ENCODE results near the gene HIRA.

HIRA gene

GRCh38 chr22:19287076-19287707, 144.3 kb downstream of the HIRA start:
- H4K20me1 ChIP-seq (ENCODE audit: insufficient read depth, low read length), result no peaks in the 10 kb centered on the region
- TF ChIP-seq, protein P1, sequence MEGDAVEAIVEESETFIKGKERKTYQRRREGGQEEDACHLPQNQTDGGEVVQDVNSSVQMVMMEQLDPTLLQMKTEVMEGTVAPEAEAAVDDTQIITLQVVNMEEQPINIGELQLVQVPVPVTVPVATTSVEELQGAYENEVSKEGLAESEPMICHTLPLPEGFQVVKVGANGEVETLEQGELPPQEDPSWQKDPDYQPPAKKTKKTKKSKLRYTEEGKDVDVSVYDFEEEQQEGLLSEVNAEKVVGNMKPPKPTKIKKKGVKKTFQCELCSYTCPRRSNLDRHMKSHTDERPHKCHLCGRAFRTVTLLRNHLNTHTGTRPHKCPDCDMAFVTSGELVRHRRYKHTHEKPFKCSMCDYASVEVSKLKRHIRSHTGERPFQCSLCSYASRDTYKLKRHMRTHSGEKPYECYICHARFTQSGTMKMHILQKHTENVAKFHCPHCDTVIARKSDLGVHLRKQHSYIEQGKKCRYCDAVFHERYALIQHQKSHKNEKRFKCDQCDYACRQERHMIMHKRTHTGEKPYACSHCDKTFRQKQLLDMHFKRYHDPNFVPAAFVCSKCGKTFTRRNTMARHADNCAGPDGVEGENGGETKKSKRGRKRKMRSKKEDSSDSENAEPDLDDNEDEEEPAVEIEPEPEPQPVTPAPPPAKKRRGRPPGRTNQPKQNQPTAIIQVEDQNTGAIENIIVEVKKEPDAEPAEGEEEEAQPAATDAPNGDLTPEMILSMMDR (IDR thresholded peaks at IDR 0.05; ENCODE audit: borderline replicate concordance, extremely low read depth, low read length, poor library complexity, severe bottlenecking), result no peak
- no peak for TF ChIP-seq EZH2 (IDR thresholded peaks at IDR 0.05; ENCODE audit: borderline replicate concordance, low read depth, low read length, severe bottlenecking)
- no peaks in the 10 kb centered on the region for H3K79me2 ChIP-seq (ENCODE audit: insufficient read depth, low read length)
- H3K9ac ChIP-seq (ENCODE audit: low read depth, low read length), result no peak overlapping the region
- H3K27ac ChIP-seq (ENCODE audit: low read length), result no peak overlapping the region
- ATAC-seq (ENCODE audit: insufficient read depth, low read depth), result no peak
- no peak overlapping the region for H2AFZ ChIP-seq (ENCODE audit: low read depth, low read length)
- peaks cover 15% of the 10 kb centered on the region for H3K4me1 ChIP-seq (ENCODE audit: insufficient read depth, low read length)
- H3K4me2 ChIP-seq (ENCODE audit: insufficient read depth, low read length), result no peak overlapping the region
- no peak for DNase-seq
- H3K9me3 ChIP-seq (ENCODE audit: insufficient read depth, low read length, severe bottlenecking), result no peaks in the 10 kb centered on the region
- H3K4me3 ChIP-seq (ENCODE audit: low read depth in 1 of 2, low read length in 2 of 2), result no peak overlapping the region
- no peaks in the 10 kb centered on the region for H3K27me3 ChIP-seq (ENCODE audit: insufficient read depth, low read length, poor library complexity)
- H3K36me3 ChIP-seq (ENCODE audit: insufficient read depth, low read length), result no peaks in the 10 kb centered on the region

GRCh38 chr22:19285831-19286230, 145.7 kb downstream of the HIRA start:
- Histone ChIP-seq H3K9ac (ENCODE audit: low read depth, low read length) (no peak overlapping the region), H2AFZ (ENCODE audit: low read depth, low read length) (no peak overlapping the region), H3K4me3 (ENCODE audit: low read depth in 1 of 2, low read length in 2 of 2) (no peak overlapping the region)

More at GRCh38 chr22:19285831-19286230, 145.7 kb downstream of the HIRA start:
- Histone ChIP-seq H3K4me1 (ENCODE audit: insufficient read depth, low read length) (peaks cover 8% of the 10 kb centered on the region), H3K27me3 (ENCODE audit: insufficient read depth, low read length, poor library complexity) (no peaks in the 10 kb centered on the region), H3K9me3 (ENCODE audit: insufficient read depth, low read length, severe bottlenecking) (no peaks in the 10 kb centered on the region), H4K20me1 (ENCODE audit: insufficient read depth, low read length) (no peaks in the 10 kb centered on the region), H3K27ac (ENCODE audit: low read length) (no peak overlapping the region), H3K36me3 (ENCODE audit: insufficient read depth, low read length) (no peaks in the 10 kb centered on the region), H3K79me2 (ENCODE audit: insufficient read depth, low read length) (no peaks in the 10 kb centered on the region), H3K4me2 (ENCODE audit: insufficient read depth, low read length) (no peak overlapping the region)
- ATAC-seq (ENCODE audit: insufficient read depth, low read depth) (no peak), DNase-seq (no peak)
- TF ChIP-seq, protein P1 (IDR thresholded peaks at IDR 0.05; ENCODE audit: borderline replicate concordance, extremely low read depth, low read length, poor library complexity, severe bottlenecking), result no peak
- TF ChIP-seq EZH2 (IDR thresholded peaks at IDR 0.05; ENCODE audit: borderline replicate concordance, low read depth, low read length, severe bottlenecking), result no peak

Measured in DND-41 (cell line).